ENCODE results near the gene TBC1D2B. TPM values are rescaled to one million over a fixed set of nuclear protein-coding genes. Genes with fewer than 3 reads are reported as not detected.

Gene TBC1D2B
- total and polyA plus RNA-seq, 2 of the 4 experiments (the other 2 are of a cell fraction) = 17.7 to 28.3 TPM

- Histone ChIP-seq H3K18ac (ENCODE audit: low read depth, low read length) (no peak overlapping the region), H2BK20ac (ENCODE audit: low read depth, low read length) (no peak overlapping the region), H3K4me2 (ENCODE audit: low read depth, low read length) (no peak overlapping the region), H3K27ac (ENCODE audit: insufficient read depth, low read length) (no peak overlapping the region), H2AFZ (replicated peaks; ENCODE audit: low read length, poor library complexity) (no peak overlapping the region), H3K36me3 (ENCODE audit: control insufficient read depth, insufficient read depth, low read length) (no peaks in the 10 kb centered on the region; the same call in 1 of the 2 replicates), H4K91ac (ENCODE audit: insufficient read depth, low read depth, low read length) (no peak overlapping the region), H3K9me1 (ENCODE audit: insufficient read depth, low read length) (peaks cover 6% of the 10 kb centered on the region), H3K4me1 (ENCODE audit: control insufficient read depth, insufficient read depth, low read length) (peaks cover 23% of the 10 kb centered on the region), H2BK15ac (ENCODE audit: low read depth, low read length) (no peak overlapping the region), H2AK5ac (ENCODE audit: low read depth, low read length) (no peak overlapping the region), H4K20me1 (ENCODE audit: insufficient read depth, low read length) (peaks cover 6% of the 10 kb centered on the region), H4K5ac (ENCODE audit: low read depth, low read length) (no peak overlapping the region), H2AK9ac (replicated peaks; ENCODE audit: low read depth, low read length, poor library complexity) (no peak overlapping the region), H3K23ac (ENCODE audit: low read depth, low read length) (no peak overlapping the region), H4K8ac (ENCODE audit: low read depth in 2 of 2, low read length in 2 of 2) (no peak overlapping the region), H3K9me3 (ENCODE audit: control insufficient read depth, insufficient read depth, low read length) (no peaks in the 10 kb centered on the region), H3K4ac (ENCODE audit: low read depth, low read length) (no peak overlapping the region), H2BK120ac (ENCODE audit: low read depth, low read length) (no peak overlapping the region), H3K27me3 (ENCODE audit: control insufficient read depth, insufficient read depth, low read length) (peaks cover 9% of the 10 kb centered on the region), H3K4me3 (ENCODE audit: insufficient read depth, low read depth, low read length) (no peak overlapping the region), H3K14ac (replicated peaks; ENCODE audit: low read depth, low read length) (no peak overlapping the region), H3K9ac (ENCODE audit: low read depth, low read length) (no peak overlapping the region), H3K56ac (ENCODE audit: extremely low read depth, insufficient read depth, low read length) (no peak overlapping the region), H3K79me1 (ENCODE audit: low read depth in 1 of 2, low read length in 2 of 2) (peaks cover 0 to 13% of the 10 kb centered on the region in 2 experiments; a peak in 1 of 4 replicates), H2BK5ac (ENCODE audit: low read depth, low read length, poor library complexity, severe bottlenecking) (no peak overlapping the region)
- no peak for DNase-seq
- intact Hi-C loops (cut with micrococcal nuclease) = no loop called here
- ChIA-PET CTCF (interaction anchor here (0.8 kb wide), 1 partner anchor 23 kb away, joined by 3 read pairs; no protein-coding TSS in a partner anchor), POLR2A (ENCODE audit: unreplicated experiment) (no interaction called here)
- in situ Hi-C loops (cut with MboI; ENCODE audit: low sequenced_read_pairs) = no loop called here
- no TSS peak for BruUV-seq (replicated peaks)
- no peak for ATAC-seq (ENCODE audit: low read depth)
- dilution Hi-C loops (cut with HindIII; ENCODE audit: low sequenced_read_pairs, unreplicated experiment) = no loop called here
- WGBS, 2 experiments (ENCODE audit: extremely low coverage in 2 of 2, insufficient read length in 1 of 2) = 77% methylated on average over 18 of the region's 34 CpGs; no CpG with 5 or more reads in 1 of the 2 experiments
- TF ChIP-seq POLR2A (IDR thresholded peaks at IDR 0.05; ENCODE audit: low read depth, low read length) = no peak
- TF ChIP-seq FOS (IDR thresholded peaks at IDR 0.05; ENCODE audit: low read depth, low read length) = no peak
- TF ChIP-seq SMC3 (IDR thresholded peaks at IDR 0.05; ENCODE audit: low read depth, low read length) = no peak
- TF ChIP-seq RFX5 (IDR thresholded peaks at IDR 0.05; ENCODE audit: low read depth, low read length) = no peak
- no peak for TF ChIP-seq RCOR1 (IDR thresholded peaks at IDR 0.05; ENCODE audit: insufficient replicate concordance, low read length)
- no peak for TF ChIP-seq MAZ (IDR thresholded peaks at IDR 0.05; ENCODE audit: borderline replicate concordance, low read depth, low read length)
- no peak for TF ChIP-seq ELK1 (IDR thresholded peaks at IDR 0.05; ENCODE audit: borderline replicate concordance, low read depth, low read length)
- TF ChIP-seq MAFK (IDR thresholded peaks at IDR 0.05; ENCODE audit: low read depth, low read length) = no peak
- TF ChIP-seq BHLHE40 (IDR thresholded peaks at IDR 0.05; ENCODE audit: low read depth, low read length) = no peak
- TF ChIP-seq, protein P1, sequence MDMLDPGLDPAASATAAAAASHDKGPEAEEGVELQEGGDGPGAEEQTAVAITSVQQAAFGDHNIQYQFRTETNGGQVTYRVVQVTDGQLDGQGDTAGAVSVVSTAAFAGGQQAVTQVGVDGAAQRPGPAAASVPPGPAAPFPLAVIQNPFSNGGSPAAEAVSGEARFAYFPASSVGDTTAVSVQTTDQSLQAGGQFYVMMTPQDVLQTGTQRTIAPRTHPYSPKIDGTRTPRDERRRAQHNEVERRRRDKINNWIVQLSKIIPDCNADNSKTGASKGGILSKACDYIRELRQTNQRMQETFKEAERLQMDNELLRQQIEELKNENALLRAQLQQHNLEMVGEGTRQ (IDR thresholded peaks at IDR 0.05; ENCODE audit: low read depth, low read length) = no peak
Observed at GRCh38 chr15:77988347-77989295, 88.9 kb downstream of the TBC1D2B start.

Measured in IMR-90 (cell line).